ENCODE results near the gene MYH6. TPM values are rescaled to one million over a fixed set of nuclear protein-coding genes. Genes with fewer than 3 reads are reported as not detected.
"Not testable (repeated sequence)": the region's sequence is repeated elsewhere in the genome, so short reads cannot be mapped to it uniquely, and the experiment has no call there.

Gene MYH6
- total RNA-seq, 1 donor from 2014 or later: not detected

GRCh38 chr14:23425169-23425568, 17.1 kb upstream of the MYH6 start:
- H3K27me3 Mint-ChIP-seq (ENCODE audit: low read depth): peaks cover 21% of the 10 kb centered on the region
- H3K4me1 Mint-ChIP-seq (ENCODE audit: low read depth): no peaks in the 10 kb centered on the region
- TF ChIP-seq CTCF (IDR thresholded peaks at IDR 0.05): no peak
- no peak for DNase-seq (ENCODE audit: low spot score)
- H3K27ac Mint-ChIP-seq (ENCODE audit: unreplicated experiment): no peak overlapping the region
- no peaks in the 10 kb centered on the region for H3K9me3 Mint-ChIP-seq (ENCODE audit: low read depth)
- no peaks in the 10 kb centered on the region for H3K36me3 Mint-ChIP-seq (ENCODE audit: low read depth)
- H3K4me3 Mint-ChIP-seq (ENCODE audit: unreplicated experiment): no peak overlapping the region

GRCh38 chr14:23423657-23424056, 15.6 kb upstream of the MYH6 start:
- Mint-ChIP-seq H3K27me3 (ENCODE audit: low read depth) (peaks cover 30% of the 10 kb centered on the region), H3K36me3 (ENCODE audit: low read depth) (no peaks in the 10 kb centered on the region), H3K4me1 (ENCODE audit: low read depth) (no peaks in the 10 kb centered on the region), H3K4me3 (ENCODE audit: unreplicated experiment) (no peak overlapping the region), H3K9me3 (ENCODE audit: low read depth) (no peaks in the 10 kb centered on the region), H3K27ac (ENCODE audit: unreplicated experiment) (no peak overlapping the region)
- DNase-seq (ENCODE audit: low spot score): no peak
- no peak for TF ChIP-seq CTCF (IDR thresholded peaks at IDR 0.05)

GRCh38 chr14:23421594-23421993, 13.5 kb upstream of the MYH6 start:
- no peak for DNase-seq (ENCODE audit: low spot score)
- Mint-ChIP-seq H3K36me3 (ENCODE audit: low read depth) (no peaks in the 10 kb centered on the region), H3K4me1 (ENCODE audit: low read depth) (no peaks in the 10 kb centered on the region), H3K4me3 (ENCODE audit: unreplicated experiment) (no peak overlapping the region), H3K9me3 (ENCODE audit: low read depth) (no peaks in the 10 kb centered on the region), H3K27ac (ENCODE audit: unreplicated experiment) (no peak overlapping the region), H3K27me3 (ENCODE audit: low read depth) (peaks cover 31% of the 10 kb centered on the region)
- no peak for TF ChIP-seq CTCF (IDR thresholded peaks at IDR 0.05)

GRCh38 chr14:23419646-23420045, 11.6 kb upstream of the MYH6 start:
- not testable (repeated sequence) for H3K4me1 Mint-ChIP-seq (ENCODE audit: low read depth); DNase-seq (ENCODE audit: low spot score); H3K27ac Mint-ChIP-seq (ENCODE audit: unreplicated experiment); H3K4me3 Mint-ChIP-seq (ENCODE audit: unreplicated experiment); H3K9me3 Mint-ChIP-seq (ENCODE audit: low read depth); H3K36me3 Mint-ChIP-seq (ENCODE audit: low read depth)
- H3K27me3 Mint-ChIP-seq (ENCODE audit: low read depth): peaks cover 35% of the 10 kb centered on the region

DNA sequence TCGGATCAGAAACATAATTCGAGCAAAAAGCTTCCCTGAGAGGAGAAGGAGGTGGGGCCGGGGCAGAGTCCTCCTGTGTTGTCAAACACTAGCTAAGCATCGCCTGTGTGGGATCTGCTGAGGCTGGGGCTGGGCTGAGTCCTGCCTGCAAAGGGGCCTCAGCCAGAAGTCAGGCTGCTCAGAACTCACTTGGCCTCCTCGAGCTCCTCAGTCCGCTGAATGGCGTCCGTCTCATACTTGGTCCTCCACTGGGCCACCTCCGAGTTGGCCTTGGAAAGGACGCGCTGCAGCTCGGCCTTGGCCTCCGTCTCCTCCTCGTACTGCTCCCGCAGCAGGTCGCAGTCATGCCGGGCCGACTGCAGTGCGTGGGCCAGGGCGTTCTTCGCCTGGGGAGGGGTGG, 9.9 kb upstream of the MYH6 start:
- DNase-seq (ENCODE audit: low spot score): no peak
- Mint-ChIP-seq H3K27ac (ENCODE audit: unreplicated experiment) (no peak overlapping the region), H3K4me3 (ENCODE audit: unreplicated experiment) (no peak overlapping the region), H3K27me3 (ENCODE audit: low read depth) (peaks cover 38% of the 10 kb centered on the region), H3K9me3 (ENCODE audit: low read depth) (no peaks in the 10 kb centered on the region), H3K4me1 (ENCODE audit: low read depth) (no peaks in the 10 kb centered on the region), H3K36me3 (ENCODE audit: low read depth) (no peaks in the 10 kb centered on the region)
- TF ChIP-seq CTCF (IDR thresholded peaks at IDR 0.05): no peak

GRCh38 chr14:23417269-23417668, 9.2 kb upstream of the MYH6 start:
- H3K27me3 Mint-ChIP-seq (ENCODE audit: low read depth): peaks cover 40% of the 10 kb centered on the region
- DNase-seq (ENCODE audit: low spot score); H3K36me3 Mint-ChIP-seq (ENCODE audit: low read depth); H3K4me3 Mint-ChIP-seq (ENCODE audit: unreplicated experiment); H3K27ac Mint-ChIP-seq (ENCODE audit: unreplicated experiment); H3K9me3 Mint-ChIP-seq (ENCODE audit: low read depth); H3K4me1 Mint-ChIP-seq (ENCODE audit: low read depth): not testable (repeated sequence)
